Neural cell (in vitro differentiated cells): Measurements from ENCODE around the gene TRAPPC10.

ENCODE experiments used
- EZH2 ChIP-seq: fragments of 200-600, 300-800 bp; shearing (Covaris generic), sonication (generic); IDR thresholded peaks from 2 replicates; pipeline ENCODE4 v1.6.1; 2014; ENCODE audit warnings: antibody characterized with exemption, low read length, borderline replicate concordance, mild to moderate bottlenecking; ENCODE audit not compliant: insufficient read depth, poor library complexity, severe bottlenecking
- MXI1 ChIP-seq: fragments of 450-650 bp; conservative IDR thresholded peaks from 2 replicates; pipeline ENCODE4 v1.6.1; 2014; ENCODE audit warnings: antibody characterized with exemption, mild to moderate bottlenecking; ENCODE audit not compliant: poor library complexity, severe bottlenecking
- POLR2AphosphoS5 ChIP-seq: IDR thresholded peaks from 2 replicates; pipeline ENCODE4 v1.6.1; 2012
- SMC3 ChIP-seq: fragments of 450-650 bp; conservative IDR thresholded peaks from 2 replicates; pipeline ENCODE4 v1.6.1; 2014; ENCODE audit warnings: antibody characterized with exemption, mild to moderate bottlenecking, moderate library complexity; ENCODE audit not compliant: poor library complexity
- TAF1 ChIP-seq: IDR thresholded peaks from 2 replicates; pipeline ENCODE4 v1.6.1; 2012; ENCODE audit warnings: low read depth
- TF ChIP-seq, protein P1 (sequence below): fragments of 450-650 bp; IDR thresholded peaks from 2 replicates; pipeline ENCODE4 v1.5.1; 2014; ENCODE audit warnings: antibody characterized with exemption, mild to moderate bottlenecking, moderate library complexity; ENCODE audit not compliant: poor library complexity, severe bottlenecking

DNA sequence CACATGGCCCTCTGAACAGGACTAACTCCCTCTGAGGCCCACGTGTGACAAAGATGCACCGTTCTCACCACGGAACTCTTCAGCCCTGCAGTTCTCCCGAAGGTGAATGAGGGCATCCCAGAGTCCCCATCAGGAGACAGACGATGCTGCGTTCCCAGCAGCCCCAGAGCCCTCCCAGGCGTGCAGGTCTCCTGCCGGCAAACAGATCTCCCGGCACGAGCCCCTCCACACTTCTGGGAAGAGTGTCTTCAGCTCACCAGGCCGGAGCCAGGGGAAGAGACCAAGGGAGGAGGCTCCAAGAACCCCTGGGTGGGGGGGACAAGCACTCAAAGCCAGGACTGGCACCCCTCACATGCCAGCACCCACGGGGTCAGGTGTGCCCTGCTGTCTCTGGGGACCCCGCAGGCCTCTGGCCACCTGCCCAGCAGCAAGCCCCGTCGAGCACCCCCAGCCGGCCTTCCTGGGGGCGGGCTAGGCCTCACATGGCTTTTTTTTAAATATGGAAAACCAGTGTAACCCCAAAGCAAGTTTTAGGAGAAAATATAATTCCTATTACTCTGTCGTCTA is 45.1 kb upstream of the TRAPPC10 start:
- no peak for TF ChIP-seq POLR2AphosphoS5
- TF ChIP-seq, protein P1, sequence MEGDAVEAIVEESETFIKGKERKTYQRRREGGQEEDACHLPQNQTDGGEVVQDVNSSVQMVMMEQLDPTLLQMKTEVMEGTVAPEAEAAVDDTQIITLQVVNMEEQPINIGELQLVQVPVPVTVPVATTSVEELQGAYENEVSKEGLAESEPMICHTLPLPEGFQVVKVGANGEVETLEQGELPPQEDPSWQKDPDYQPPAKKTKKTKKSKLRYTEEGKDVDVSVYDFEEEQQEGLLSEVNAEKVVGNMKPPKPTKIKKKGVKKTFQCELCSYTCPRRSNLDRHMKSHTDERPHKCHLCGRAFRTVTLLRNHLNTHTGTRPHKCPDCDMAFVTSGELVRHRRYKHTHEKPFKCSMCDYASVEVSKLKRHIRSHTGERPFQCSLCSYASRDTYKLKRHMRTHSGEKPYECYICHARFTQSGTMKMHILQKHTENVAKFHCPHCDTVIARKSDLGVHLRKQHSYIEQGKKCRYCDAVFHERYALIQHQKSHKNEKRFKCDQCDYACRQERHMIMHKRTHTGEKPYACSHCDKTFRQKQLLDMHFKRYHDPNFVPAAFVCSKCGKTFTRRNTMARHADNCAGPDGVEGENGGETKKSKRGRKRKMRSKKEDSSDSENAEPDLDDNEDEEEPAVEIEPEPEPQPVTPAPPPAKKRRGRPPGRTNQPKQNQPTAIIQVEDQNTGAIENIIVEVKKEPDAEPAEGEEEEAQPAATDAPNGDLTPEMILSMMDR, result no peak
- TF ChIP-seq EZH2, result no peak
- TF ChIP-seq MXI1, result no peak
- no peak for TF ChIP-seq SMC3
- TF ChIP-seq TAF1, result no peak
